ENCODE results near the gene SS18L1. TPM values are rescaled to one million over a fixed set of nuclear protein-coding genes. Genes with fewer than 3 reads are reported as not detected.

The SS18L1 gene
- total RNA-seq, 1 donor from 2014 or later, result 16.3 TPM

DNA sequence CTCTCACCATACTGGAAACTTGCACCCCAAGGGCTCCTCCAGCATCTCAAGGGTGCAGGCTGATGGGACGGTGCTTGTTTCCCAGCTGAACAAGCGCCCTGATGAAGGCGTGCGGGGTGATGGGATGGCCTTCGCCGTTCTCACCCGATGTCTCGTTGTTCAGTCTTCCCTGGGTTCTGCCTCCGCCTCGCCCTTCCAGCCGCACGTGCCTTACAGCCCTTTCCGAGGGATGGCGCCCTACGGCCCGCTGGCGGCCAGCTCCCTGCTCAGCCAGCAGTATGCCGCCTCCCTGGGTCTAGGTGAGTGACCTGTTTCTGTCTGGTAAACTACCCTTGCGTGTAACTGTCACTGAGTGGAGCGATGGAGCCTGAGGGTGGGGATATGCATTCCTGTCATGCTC lies 17.4 kb upstream of the SS18L1 start:
- Mint-ChIP-seq H3K27ac (ENCODE audit: unreplicated experiment) (no peak overlapping the region), H3K36me3 (ENCODE audit: low read depth, unreplicated experiment) (peaks cover 21% of the 10 kb centered on the region), H3K4me1 (ENCODE audit: low read depth, unreplicated experiment) (peaks cover 3% of the 10 kb centered on the region), H3K9me3 (ENCODE audit: unreplicated experiment) (no peaks in the 10 kb centered on the region), H3K4me3 (ENCODE audit: unreplicated experiment) (no peak overlapping the region), H3K27me3 (ENCODE audit: low read depth, unreplicated experiment) (no peaks in the 10 kb centered on the region)
- H3K4me1 ChIP-seq (ENCODE audit: insufficient read depth, low read length), result peaks cover 9% of the 10 kb centered on the region
- H3K4me2 ChIP-seq (ENCODE audit: low read length), result no peak overlapping the region
- DNase-seq (ENCODE audit: low read depth) (no peak), FAIRE-seq (no peak)
- no peak overlapping the region for H3K27ac ChIP-seq (ENCODE audit: low read depth, low read length)
- H3K9me3 ChIP-seq (ENCODE audit: insufficient read depth, low read depth, low read length), result no peaks in the 10 kb centered on the region
- peaks cover 40% of the 10 kb centered on the region for H3K36me3 ChIP-seq (ENCODE audit: insufficient read depth, low read length)
- no peak overlapping the region for H2AFZ ChIP-seq (ENCODE audit: low read depth, low read length)
- H4K20me1 ChIP-seq (ENCODE audit: insufficient read depth, low read length), result peaks cover 69% of the 10 kb centered on the region
- TF ChIP-seq CTCF (IDR thresholded peaks at IDR 0.05; ENCODE audit: insufficient read depth, low read depth, low read length), result no peak
- TF ChIP-seq EZH2 (IDR thresholded peaks at IDR 0.05; ENCODE audit: insufficient read depth, low read length), result no peak
- no peak overlapping the region for H3K4me3 ChIP-seq (ENCODE audit: insufficient read depth, low read depth, low read length)
- no peaks in the 10 kb centered on the region for H3K27me3 ChIP-seq (ENCODE audit: insufficient read depth, low read length)
- H3K9ac ChIP-seq (ENCODE audit: low read length), result no peak overlapping the region
- peaks cover 35% of the 10 kb centered on the region for H3K79me2 ChIP-seq (ENCODE audit: insufficient read depth, low read length)

GRCh38 chr20:62127799-62128198 lies 15.8 kb upstream of the SS18L1 start:
- Histone ChIP-seq H3K79me2 (ENCODE audit: insufficient read depth, low read length) (peaks cover 44% of the 10 kb centered on the region), H3K9me3 (ENCODE audit: insufficient read depth, low read depth, low read length) (no peaks in the 10 kb centered on the region), H3K9ac (ENCODE audit: low read length) (no peak overlapping the region), H3K4me1 (ENCODE audit: insufficient read depth, low read length) (peaks cover 9% of the 10 kb centered on the region), H3K27ac (ENCODE audit: low read depth, low read length) (no peak overlapping the region), H3K27me3 (ENCODE audit: insufficient read depth, low read length) (no peaks in the 10 kb centered on the region), H3K4me3 (ENCODE audit: insufficient read depth, low read depth, low read length) (no peak overlapping the region), H4K20me1 (ENCODE audit: insufficient read depth, low read length) (peaks cover 83% of the 10 kb centered on the region), H3K4me2 (ENCODE audit: low read length) (no peak overlapping the region), H3K36me3 (ENCODE audit: insufficient read depth, low read length) (peaks cover 48% of the 10 kb centered on the region), H2AFZ (ENCODE audit: low read depth, low read length) (no peak overlapping the region)
- no peak for DNase-seq (ENCODE audit: low read depth)
- H3K4me3 Mint-ChIP-seq (ENCODE audit: unreplicated experiment), result no peak overlapping the region
- TF ChIP-seq EZH2 (IDR thresholded peaks at IDR 0.05; ENCODE audit: insufficient read depth, low read length) (no peak), CTCF (IDR thresholded peaks at IDR 0.05; ENCODE audit: insufficient read depth, low read depth, low read length) (no peak)
- peaks cover 31% of the 10 kb centered on the region for H3K36me3 Mint-ChIP-seq (ENCODE audit: low read depth, unreplicated experiment)
- H3K27ac Mint-ChIP-seq (ENCODE audit: unreplicated experiment), result no peak overlapping the region
- peaks cover 3% of the 10 kb centered on the region for H3K4me1 Mint-ChIP-seq (ENCODE audit: low read depth, unreplicated experiment)
- no peaks in the 10 kb centered on the region for H3K9me3 Mint-ChIP-seq (ENCODE audit: unreplicated experiment)
- no peaks in the 10 kb centered on the region for H3K27me3 Mint-ChIP-seq (ENCODE audit: low read depth, unreplicated experiment)
- FAIRE-seq, result no peak

GRCh38 chr20:62128502-62128901 lies 15.1 kb upstream of the SS18L1 start:
- Histone ChIP-seq H2AFZ (ENCODE audit: low read depth, low read length) (no peak overlapping the region), H3K9me3 (ENCODE audit: insufficient read depth, low read depth, low read length) (no peaks in the 10 kb centered on the region), H3K4me2 (ENCODE audit: low read length) (no peak overlapping the region), H3K79me2 (ENCODE audit: insufficient read depth, low read length) (peaks cover 39% of the 10 kb centered on the region), H4K20me1 (ENCODE audit: insufficient read depth, low read length) (peaks cover 84% of the 10 kb centered on the region), H3K9ac (ENCODE audit: low read length) (no peak overlapping the region), H3K27ac (ENCODE audit: low read depth, low read length) (no peak overlapping the region), H3K4me3 (ENCODE audit: insufficient read depth, low read depth, low read length) (no peak overlapping the region), H3K36me3 (ENCODE audit: insufficient read depth, low read length) (peaks cover 48% of the 10 kb centered on the region), H3K27me3 (ENCODE audit: insufficient read depth, low read length) (no peaks in the 10 kb centered on the region), H3K4me1 (ENCODE audit: insufficient read depth, low read length) (peaks cover 13% of the 10 kb centered on the region)
- FAIRE-seq, result no peak
- Mint-ChIP-seq H3K4me3 (ENCODE audit: unreplicated experiment) (no peak overlapping the region), H3K36me3 (ENCODE audit: low read depth, unreplicated experiment) (peaks cover 33% of the 10 kb centered on the region), H3K4me1 (ENCODE audit: low read depth, unreplicated experiment) (peaks cover under 1% of the 10 kb centered on the region), H3K27ac (ENCODE audit: unreplicated experiment) (no peak overlapping the region), H3K27me3 (ENCODE audit: low read depth, unreplicated experiment) (no peaks in the 10 kb centered on the region), H3K9me3 (ENCODE audit: unreplicated experiment) (no peaks in the 10 kb centered on the region)
- TF ChIP-seq CTCF (IDR thresholded peaks at IDR 0.05; ENCODE audit: insufficient read depth, low read depth, low read length) (no peak), EZH2 (IDR thresholded peaks at IDR 0.05; ENCODE audit: insufficient read depth, low read length) (no peak)
- no peak for DNase-seq (ENCODE audit: low read depth)

Measured in astrocyte (in vitro differentiated cells and primary cell).